ENCODE results near the gene GTPBP4. TPM values are rescaled to one million over a fixed set of nuclear protein-coding genes. Genes with fewer than 3 reads are reported as not detected.

Gene GTPBP4
- 111 TPM for total RNA-seq (2021; ENCODE audit: unreplicated experiment)
- polyA plus RNA-seq (2012), result 41.8 and 49.2 TPM in 2 replicates
- Bru-seq, nascent RNA, result percentile 95 among the genes with signal in this experiment
- BruChase-seq, experiment 1, labeled RNA remaining after a 6-hour chase, result percentile 97 among the genes with signal in this experiment
- percentile 95 among the genes with signal in this experiment for BruChase-seq, experiment 2, labeled RNA remaining after a 2-hour chase
- long read RNA-seq, full-length matches to known transcripts, result 177 of 288 reads
- long read RNA-seq, partial matches to known transcripts, result 84 of 288 reads
- long read RNA-seq, other reads (novel, unspliced or antisense), result 27 of 288 reads

DNA sequence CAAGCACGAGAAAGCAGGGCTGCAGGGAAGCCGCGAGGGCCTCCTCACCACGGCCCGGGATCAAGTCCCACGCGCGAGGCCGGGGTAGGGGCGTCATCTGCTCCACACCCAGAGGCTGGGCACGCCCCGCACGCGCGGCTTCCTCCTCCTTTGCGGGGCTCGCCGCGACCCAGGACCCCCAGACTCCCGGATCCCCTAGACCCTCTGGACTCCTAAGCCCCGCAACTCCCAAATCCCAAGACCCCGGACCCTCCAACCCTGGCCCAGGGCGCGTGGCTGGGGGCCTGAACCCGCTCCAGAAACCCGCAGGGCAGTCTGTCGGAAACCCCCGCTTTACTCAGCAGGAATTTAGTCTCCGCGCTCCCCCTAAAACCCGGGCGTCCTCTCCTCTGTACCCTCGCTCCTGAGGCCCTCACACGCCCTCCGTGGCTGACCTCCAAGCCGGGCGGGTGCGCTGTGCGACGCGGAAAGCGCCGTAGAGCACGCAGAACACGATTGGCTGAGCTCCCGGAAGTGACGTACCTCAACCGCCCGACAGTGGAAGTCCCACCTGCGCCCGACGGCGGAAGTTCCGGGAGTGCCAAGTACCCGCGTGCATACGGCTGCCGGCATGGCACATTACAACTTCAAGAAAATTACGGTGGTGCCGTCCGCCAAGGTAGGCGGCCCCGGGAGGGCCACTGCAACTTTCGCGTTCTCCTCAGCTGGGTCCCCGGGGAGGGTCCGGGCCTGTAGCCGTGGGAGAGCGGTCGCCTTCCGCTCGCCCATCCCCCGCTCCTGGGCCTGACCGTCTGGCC is at the start of gene GTPBP4:
TSS of gene GTPBP4 (plus strand) at position 565 of the 797 bp plus-strand sequence. CDS start at position 611, 46 bp downstream.
- ChIA-PET CTCF (no interaction called here), POLR2A (interaction anchor here (0.6 to 1.3 kb wide), 5 partner anchors 16 to 79 kb away, joined by 3 to 5 read pairs (median 3); partner anchors contain the start of gene LARP4B), RAD21 (ENCODE audit: low non-redundant PET in 1 of 2, low total read pairs in 2 of 2, uncharacterized antibody in 2 of 2, unreplicated experiment in 2 of 2) (no interaction called here)
- Histone ChIP-seq H3K27ac (ENCODE audit: low read depth, low read length) (peak within 1 kb of the TSS; percentile 68), H3K27me3 (ENCODE audit: insufficient read depth, low read length) (no peaks in the 10 kb centered on the region), H3K36me3 (ENCODE audit: control insufficient read depth in 1 of 2, insufficient read depth in 2 of 2, low read length in 2 of 2) (peaks cover 5 to 28% of the 10 kb centered on the region in 2 experiments; a peak in 2 of 4 replicates), H4K20me1 (ENCODE audit: insufficient read depth) (peaks cover 20% of the 10 kb centered on the region; the same call in 1 of the 2 replicates), H3K9me2 (ENCODE audit: insufficient read depth) (no peaks in the 10 kb centered on the region), H3K4me2 (ENCODE audit: low read length) (peak within 1 kb of the TSS; percentile 84), H3K79me2 (ENCODE audit: insufficient read depth, low read length) (peaks cover 61% of the 10 kb centered on the region), H3K4me1 (ENCODE audit: control insufficient read depth in 1 of 2, insufficient read depth in 2 of 2, low read length in 2 of 2) (peaks cover 12 to 38% of the 10 kb centered on the region in 2 experiments), H3K4me3 (replicated peaks in 1 of 2; ENCODE audit: low read depth in 1 of 2, low read length in 2 of 2) (peak within 1 kb of the TSS; percentile 95 to 99), H3K9me3 (ENCODE audit: control insufficient read depth in 1 of 2, insufficient read depth in 1 of 2, low read depth in 1 of 2, low read length in 2 of 2) (no peaks in the 10 kb centered on the region), H2AFZ (ENCODE audit: low read depth, low read length, poor library complexity, severe bottlenecking) (no peak within 1 kb of the TSS), H3K9ac (ENCODE audit: low read length) (peak within 1 kb of the TSS; percentile 98)
- intact Hi-C loops (cut with micrococcal nuclease), result loop anchor here (5.0 kb wide), 1 partner anchor 61 kb away; no protein-coding TSS in a partner anchor
- TSS peak; percentile 68 for BruUV-seq (replicated peaks)
- peak; percentile 94 for ATAC-seq
- peak; percentile 94 for DNase-seq (ENCODE audit: low read depth, low spot score)
- TF ChIP-seq SRF (IDR thresholded peaks at IDR 0.05; ENCODE audit: low read depth), result no peak
- no peak for TF ChIP-seq FOSL1 (IDR thresholded peaks at IDR 0.05; ENCODE audit: low read depth)
- TF ChIP-seq, protein P1, sequence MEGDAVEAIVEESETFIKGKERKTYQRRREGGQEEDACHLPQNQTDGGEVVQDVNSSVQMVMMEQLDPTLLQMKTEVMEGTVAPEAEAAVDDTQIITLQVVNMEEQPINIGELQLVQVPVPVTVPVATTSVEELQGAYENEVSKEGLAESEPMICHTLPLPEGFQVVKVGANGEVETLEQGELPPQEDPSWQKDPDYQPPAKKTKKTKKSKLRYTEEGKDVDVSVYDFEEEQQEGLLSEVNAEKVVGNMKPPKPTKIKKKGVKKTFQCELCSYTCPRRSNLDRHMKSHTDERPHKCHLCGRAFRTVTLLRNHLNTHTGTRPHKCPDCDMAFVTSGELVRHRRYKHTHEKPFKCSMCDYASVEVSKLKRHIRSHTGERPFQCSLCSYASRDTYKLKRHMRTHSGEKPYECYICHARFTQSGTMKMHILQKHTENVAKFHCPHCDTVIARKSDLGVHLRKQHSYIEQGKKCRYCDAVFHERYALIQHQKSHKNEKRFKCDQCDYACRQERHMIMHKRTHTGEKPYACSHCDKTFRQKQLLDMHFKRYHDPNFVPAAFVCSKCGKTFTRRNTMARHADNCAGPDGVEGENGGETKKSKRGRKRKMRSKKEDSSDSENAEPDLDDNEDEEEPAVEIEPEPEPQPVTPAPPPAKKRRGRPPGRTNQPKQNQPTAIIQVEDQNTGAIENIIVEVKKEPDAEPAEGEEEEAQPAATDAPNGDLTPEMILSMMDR (IDR thresholded peaks at IDR 0.05 in 2 of 3, conservative IDR thresholded peaks at IDR 0.05 in 1 of 3; ENCODE audit: borderline replicate concordance in 1 of 3, insufficient read depth in 1 of 3, low read depth in 2 of 3, low read length in 2 of 3), result peak in 1 of 3 experiments; percentile 27; a peak in 2 of 6 replicates
- no peak for TF ChIP-seq EZH2phosphoT487 (IDR thresholded peaks at IDR 0.05; ENCODE audit: borderline replicate concordance)
- TF ChIP-seq EZH2 (IDR thresholded peaks at IDR 0.05), result no peak
- no peak; the same call in none of the 2 replicates for TF ChIP-seq POLR2AphosphoS5 (IDR thresholded peaks at IDR 0.05; ENCODE audit: low read depth, low read length)
- TF ChIP-seq ELF1 (IDR thresholded peaks at IDR 0.05; ENCODE audit: borderline replicate concordance, low read depth), result peak; percentile 75
- no peak for TF ChIP-seq EGR1 (IDR thresholded peaks at IDR 0.05; ENCODE audit: low read depth)
- no peak for TF ChIP-seq REST (IDR thresholded peaks at IDR 0.05; ENCODE audit: low read depth)
- TF ChIP-seq CEBPB (IDR thresholded peaks at IDR 0.05; ENCODE audit: low read depth), result no peak
- no peak for TF ChIP-seq RAD21 (IDR thresholded peaks at IDR 0.05; ENCODE audit: low read depth)
- peak; percentile 84 for TF ChIP-seq TCF7L2 (IDR thresholded peaks at IDR 0.05; ENCODE audit: borderline replicate concordance, extremely low read depth, insufficient read depth, insufficient read length)
- TF ChIP-seq SIN3A (IDR thresholded peaks at IDR 0.05; ENCODE audit: low read depth), result peak; percentile 86
- TF ChIP-seq ZNF274 (IDR thresholded peaks at IDR 0.05; ENCODE audit: low read depth, low read length), result no peak
- TF ChIP-seq SP1 (IDR thresholded peaks at IDR 0.05; ENCODE audit: low read depth), result peak; percentile 88
- peak; percentile 77 for TF ChIP-seq ZFX (IDR thresholded peaks at IDR 0.05)
- no peak for TF ChIP-seq JUND (IDR thresholded peaks at IDR 0.05)
- TF ChIP-seq CBX3 (IDR thresholded peaks at IDR 0.05; ENCODE audit: low read depth), result no peak
- TF ChIP-seq, protein P2, sequence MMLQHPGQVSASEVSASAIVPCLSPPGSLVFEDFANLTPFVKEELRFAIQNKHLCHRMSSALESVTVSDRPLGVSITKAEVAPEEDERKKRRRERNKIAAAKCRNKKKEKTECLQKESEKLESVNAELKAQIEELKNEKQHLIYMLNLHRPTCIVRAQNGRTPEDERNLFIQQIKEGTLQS (IDR thresholded peaks at IDR 0.05), result no peak
- peak; percentile 66 for TF ChIP-seq YY1 (IDR thresholded peaks at IDR 0.05; ENCODE audit: extremely low read depth, insufficient replicate concordance, low read depth, low read length)
